Measurements from ENCODE around the gene PNMA6E. TPM values are rescaled to one million over a fixed set of nuclear protein-coding genes. Genes with fewer than 3 reads are reported as not detected.

Gene PNMA6E
- polyA plus RNA-seq, 2 of the 4 experiments (the other 2 are of a cell fraction) = not detected

DNA sequence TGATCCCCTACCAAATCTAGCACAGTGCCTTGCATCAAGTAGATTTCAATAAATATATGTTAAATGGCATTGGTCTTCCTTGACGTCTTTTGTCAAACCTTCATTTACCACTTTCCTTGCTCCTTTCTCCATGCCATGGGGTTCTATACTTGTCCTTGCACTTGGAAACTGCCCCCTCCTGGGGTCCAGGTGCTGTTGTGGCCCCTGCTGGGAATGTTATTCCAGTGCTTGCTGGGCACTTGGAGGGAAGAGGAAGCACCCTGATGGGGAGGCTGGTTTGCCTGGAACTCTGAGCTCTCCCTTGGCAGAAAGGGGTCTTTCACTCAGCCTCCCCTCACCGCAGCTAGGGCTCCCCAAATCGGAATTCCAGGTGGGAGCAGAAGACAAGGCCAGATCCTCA lies 48.3 kb downstream of the PNMA6E start (continued):
- TF ChIP-seq PBX3 (IDR thresholded peaks at IDR 0.05) (no peak), TFCP2L1 (CRISPR knock-in tag; IDR thresholded peaks at IDR 0.05) (no peak), HDAC2 (IDR thresholded peaks at IDR 0.05) (no peak), MAFK (IDR thresholded peaks at IDR 0.05; ENCODE audit: partially characterized antibody) (no peak), GATA3 (IDR thresholded peaks at IDR 0.05; ENCODE audit: borderline replicate concordance) (no peak), HOXB5 (CRISPR knock-in tag; IDR thresholded peaks at IDR 0.05) (no peak), TP53 (CRISPR knock-in tag; IDR thresholded peaks at IDR 0.05) (no peak), MAX (IDR thresholded peaks at IDR 0.05) (no peak), ZC3H11A (IDR thresholded peaks at IDR 0.05) (no peak), HEYL (CRISPR knock-in tag; IDR thresholded peaks at IDR 0.05) (no peak), RCOR1 (IDR thresholded peaks at IDR 0.05; ENCODE audit: low read depth, low read length) (no peak)

DNA sequence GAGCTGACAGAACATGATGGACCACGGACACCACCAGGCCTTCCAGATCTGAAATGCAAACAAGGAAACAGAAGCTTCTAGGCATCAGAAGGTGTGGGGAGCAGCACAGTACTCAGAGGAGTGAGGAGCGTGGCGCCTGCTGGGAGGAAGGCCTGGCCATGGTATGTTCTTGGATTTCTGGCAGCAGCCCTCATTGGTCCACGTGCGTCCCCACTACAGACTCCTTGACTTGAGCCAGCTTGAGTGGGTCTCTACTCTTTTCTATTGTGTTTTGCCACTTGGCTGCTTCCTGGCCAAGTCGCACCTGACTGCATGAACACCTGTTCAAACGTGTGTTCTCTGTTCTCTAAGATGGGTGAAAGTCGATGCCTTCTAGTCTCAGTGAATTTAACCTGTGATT lies 49.2 kb downstream of the PNMA6E start:
- H3K4me3 ChIP-seq = no peak overlapping the region
- FAIRE-seq = peak; percentile 83
- no peak for ATAC-seq
- no peak overlapping the region for H3K27ac ChIP-seq
- H3K4me1 ChIP-seq = no peaks in the 10 kb centered on the region
- no peaks in the 10 kb centered on the region for H3K9me3 ChIP-seq
- DNase-seq (ENCODE audit: low read depth in 1 of 2, low spot score in 1 of 2) = no peak
- H3K4me2 ChIP-seq = no peak overlapping the region
- CTCF ChIA-PET = interaction anchor here (0.7 kb wide), 1 partner anchor 178 kb away, joined by 5 read pairs; no protein-coding TSS in a partner anchor
- 96% methylated on average over 8 of the region's 8 CpGs for WGBS (ENCODE audit: missing lambda C conversion rate)
- POLR2A ChIA-PET = no interaction called here
- TF ChIP-seq RARB (CRISPR knock-in tag; IDR thresholded peaks at IDR 0.05) (no peak), RFX5 (IDR thresholded peaks at IDR 0.05) (no peak), PHF8 (IDR thresholded peaks at IDR 0.05; ENCODE audit: borderline replicate concordance, low read depth) (no peak), ZNF302 (CRISPR knock-in tag; IDR thresholded peaks at IDR 0.05) (no peak), FOSB (CRISPR knock-in tag; IDR thresholded peaks at IDR 0.05) (no peak), TP53 (CRISPR knock-in tag; IDR thresholded peaks at IDR 0.05) (no peak), HOXB13 (CRISPR knock-in tag; IDR thresholded peaks at IDR 0.05; ENCODE audit: low read depth) (no peak), GATA3 (IDR thresholded peaks at IDR 0.05; ENCODE audit: borderline replicate concordance) (no peak), JUNB (IDR thresholded peaks at IDR 0.05) (no peak), ZFP36 (IDR thresholded peaks at IDR 0.05; ENCODE audit: borderline replicate concordance, partially characterized antibody) (no peak), EHF (CRISPR knock-in tag; IDR thresholded peaks at IDR 0.05) (no peak), POLR2AphosphoS2 (conservative IDR thresholded peaks at IDR 0.05; ENCODE audit: low read length) (no peak), RCOR1 (IDR thresholded peaks at IDR 0.05; ENCODE audit: low read depth, low read length) (no peak), ZSCAN20 (CRISPR knock-in tag; IDR thresholded peaks at IDR 0.05) (no peak), KDM1A (IDR thresholded peaks at IDR 0.05; ENCODE audit: low read depth) (no peak), SMC3 (IDR thresholded peaks at IDR 0.05) (no peak), FOSL2 (IDR thresholded peaks at IDR 0.05) (no peak), FOSL2 (CRISPR knock-in tag; IDR thresholded peaks at IDR 0.05) (no peak)
- TF ChIP-seq, protein P1, sequence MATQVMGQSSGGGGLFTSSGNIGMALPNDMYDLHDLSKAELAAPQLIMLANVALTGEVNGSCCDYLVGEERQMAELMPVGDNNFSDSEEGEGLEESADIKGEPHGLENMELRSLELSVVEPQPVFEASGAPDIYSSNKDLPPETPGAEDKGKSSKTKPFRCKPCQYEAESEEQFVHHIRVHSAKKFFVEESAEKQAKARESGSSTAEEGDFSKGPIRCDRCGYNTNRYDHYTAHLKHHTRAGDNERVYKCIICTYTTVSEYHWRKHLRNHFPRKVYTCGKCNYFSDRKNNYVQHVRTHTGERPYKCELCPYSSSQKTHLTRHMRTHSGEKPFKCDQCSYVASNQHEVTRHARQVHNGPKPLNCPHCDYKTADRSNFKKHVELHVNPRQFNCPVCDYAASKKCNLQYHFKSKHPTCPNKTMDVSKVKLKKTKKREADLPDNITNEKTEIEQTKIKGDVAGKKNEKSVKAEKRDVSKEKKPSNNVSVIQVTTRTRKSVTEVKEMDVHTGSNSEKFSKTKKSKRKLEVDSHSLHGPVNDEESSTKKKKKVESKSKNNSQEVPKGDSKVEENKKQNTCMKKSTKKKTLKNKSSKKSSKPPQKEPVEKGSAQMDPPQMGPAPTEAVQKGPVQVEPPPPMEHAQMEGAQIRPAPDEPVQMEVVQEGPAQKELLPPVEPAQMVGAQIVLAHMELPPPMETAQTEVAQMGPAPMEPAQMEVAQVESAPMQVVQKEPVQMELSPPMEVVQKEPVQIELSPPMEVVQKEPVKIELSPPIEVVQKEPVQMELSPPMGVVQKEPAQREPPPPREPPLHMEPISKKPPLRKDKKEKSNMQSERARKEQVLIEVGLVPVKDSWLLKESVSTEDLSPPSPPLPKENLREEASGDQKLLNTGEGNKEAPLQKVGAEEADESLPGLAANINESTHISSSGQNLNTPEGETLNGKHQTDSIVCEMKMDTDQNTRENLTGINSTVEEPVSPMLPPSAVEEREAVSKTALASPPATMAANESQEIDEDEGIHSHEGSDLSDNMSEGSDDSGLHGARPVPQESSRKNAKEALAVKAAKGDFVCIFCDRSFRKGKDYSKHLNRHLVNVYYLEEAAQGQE (IDR thresholded peaks at IDR 0.05) = no peak
- TF ChIP-seq, protein P2, sequence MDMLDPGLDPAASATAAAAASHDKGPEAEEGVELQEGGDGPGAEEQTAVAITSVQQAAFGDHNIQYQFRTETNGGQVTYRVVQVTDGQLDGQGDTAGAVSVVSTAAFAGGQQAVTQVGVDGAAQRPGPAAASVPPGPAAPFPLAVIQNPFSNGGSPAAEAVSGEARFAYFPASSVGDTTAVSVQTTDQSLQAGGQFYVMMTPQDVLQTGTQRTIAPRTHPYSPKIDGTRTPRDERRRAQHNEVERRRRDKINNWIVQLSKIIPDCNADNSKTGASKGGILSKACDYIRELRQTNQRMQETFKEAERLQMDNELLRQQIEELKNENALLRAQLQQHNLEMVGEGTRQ (IDR thresholded peaks at IDR 0.05) = no peak
- TF ChIP-seq, protein P3, sequence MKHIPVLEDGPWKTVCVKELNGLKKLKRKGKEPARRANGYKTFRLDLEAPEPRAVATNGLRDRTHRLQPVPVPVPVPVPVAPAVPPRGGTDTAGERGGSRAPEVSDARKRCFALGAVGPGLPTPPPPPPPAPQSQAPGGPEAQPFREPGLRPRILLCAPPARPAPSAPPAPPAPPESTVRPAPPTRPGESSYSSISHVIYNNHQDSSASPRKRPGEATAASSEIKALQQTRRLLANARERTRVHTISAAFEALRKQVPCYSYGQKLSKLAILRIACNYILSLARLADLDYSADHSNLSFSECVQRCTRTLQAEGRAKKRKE (CRISPR knock-in tag; IDR thresholded peaks at IDR 0.05; ENCODE audit: low read depth) = no peak
